ENCODE data around the gene HDAC11. TPM values are rescaled to one million over a fixed set of nuclear protein-coding genes. Genes with fewer than 3 reads are reported as not detected.

Gene HDAC11
- total RNA-seq, 2 donors from 2014 or later = 3.6 to 5.4 TPM

- ATAC-seq (replicated peaks) = no peak
Observed at GRCh38 chr3:13540297-13540995, 60.3 kb downstream of the HDAC11 start.

GRCh38 chr3:13541691-13542090 lies 61.6 kb downstream of the HDAC11 start:
- no peaks in the 10 kb centered on the region for H3K36me3 Mint-ChIP-seq (ENCODE audit: low read depth)
- no peak overlapping the region for H3K27ac Mint-ChIP-seq
- H3K27me3 Mint-ChIP-seq = peaks cover 30% of the 10 kb centered on the region
- ATAC-seq (replicated peaks) = no peak
- no peak overlapping the region for H3K4me3 Mint-ChIP-seq
- peaks cover 21% of the 10 kb centered on the region for H3K4me1 Mint-ChIP-seq
- H3K9me3 Mint-ChIP-seq = peaks cover 4% of the 10 kb centered on the region

More at GRCh38 chr3:13540297-13540995, 60.3 kb downstream of the HDAC11 start:
- Mint-ChIP-seq H3K36me3 (ENCODE audit: low read depth) (no peaks in the 10 kb centered on the region), H3K4me1 (peaks cover 23% of the 10 kb centered on the region), H3K27me3 (peaks cover 31% of the 10 kb centered on the region), H3K9me3 (peaks cover 4% of the 10 kb centered on the region), H3K27ac (no peak overlapping the region), H3K4me3 (no peak overlapping the region)

- H3K4me3 Mint-ChIP-seq = no peak overlapping the region
- peaks cover 28% of the 10 kb centered on the region for H3K27me3 Mint-ChIP-seq
- no peaks in the 10 kb centered on the region for H3K36me3 Mint-ChIP-seq (ENCODE audit: low read depth)
- peaks cover 19% of the 10 kb centered on the region for H3K4me1 Mint-ChIP-seq
- peaks cover 4% of the 10 kb centered on the region for H3K9me3 Mint-ChIP-seq
- no peak overlapping the region for H3K27ac Mint-ChIP-seq
- ATAC-seq (replicated peaks) = no peak
Observed at GRCh38 chr3:13542142-13542541, 62.0 kb downstream of the HDAC11 start.

DNA sequence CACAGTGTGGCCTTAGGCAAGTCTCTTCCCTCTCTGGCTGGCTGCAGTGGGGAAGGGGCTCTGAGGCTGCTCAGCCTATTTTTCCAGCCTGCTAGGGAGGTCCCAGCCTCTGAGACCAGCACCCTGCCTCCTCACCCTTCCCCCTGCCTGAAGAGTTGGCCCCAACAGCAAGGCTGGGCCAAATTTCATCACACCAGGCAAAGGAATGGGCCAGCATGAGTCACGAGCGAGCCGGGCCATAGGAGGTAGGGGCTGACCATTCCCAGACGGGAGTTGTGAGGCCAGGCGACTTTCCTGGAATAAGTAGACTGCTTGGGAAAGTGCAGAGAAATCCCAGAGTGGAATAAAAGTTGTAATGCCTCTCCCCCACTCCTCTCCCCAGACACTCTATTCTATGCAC lies 63.1 kb downstream of the HDAC11 start:
- Mint-ChIP-seq H3K27ac (no peak overlapping the region), H3K4me1 (peaks cover 19% of the 10 kb centered on the region), H3K9me3 (peaks cover 4% of the 10 kb centered on the region), H3K27me3 (peaks cover 35% of the 10 kb centered on the region), H3K4me3 (no peak overlapping the region), H3K36me3 (ENCODE audit: low read depth) (no peaks in the 10 kb centered on the region)
- ATAC-seq (replicated peaks) = no peak

DNA sequence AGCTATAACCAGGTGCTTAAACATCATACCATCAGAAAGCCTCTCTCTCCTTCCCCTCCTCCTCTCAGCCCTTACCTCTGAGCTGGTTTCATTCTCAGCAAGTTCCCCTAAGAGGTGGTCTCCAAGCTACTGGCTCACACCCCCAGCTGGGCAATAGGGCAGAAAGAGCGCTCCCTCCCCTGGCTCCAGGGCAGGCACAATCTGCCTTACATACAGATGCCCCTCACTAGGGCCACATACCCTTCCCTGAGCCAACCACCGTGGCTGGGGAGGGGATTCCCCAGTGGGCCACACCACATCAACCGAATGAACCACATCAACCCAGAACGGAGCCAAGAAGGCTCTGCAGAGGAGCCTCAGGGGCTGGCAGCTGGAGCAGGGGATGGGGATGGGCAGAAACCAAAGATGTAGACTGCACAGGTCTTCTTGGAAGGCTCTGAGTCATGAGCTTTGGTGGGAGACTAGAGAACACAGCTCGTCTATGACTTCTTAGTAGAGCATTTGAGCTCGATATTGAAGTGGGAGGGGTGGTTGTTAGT lies 64.3 kb downstream of the HDAC11 start:
- H3K4me1 Mint-ChIP-seq = peaks cover 19% of the 10 kb centered on the region
- peak; percentile 84 for ATAC-seq (replicated peaks)
- H3K27ac Mint-ChIP-seq = no peak overlapping the region
- H3K4me3 Mint-ChIP-seq = peak overlapping the region; percentile 22
- H3K9me3 Mint-ChIP-seq = peaks cover 4% of the 10 kb centered on the region
- no peaks in the 10 kb centered on the region for H3K36me3 Mint-ChIP-seq (ENCODE audit: low read depth)
- peaks cover 34% of the 10 kb centered on the region for H3K27me3 Mint-ChIP-seq

- H3K9me3 Mint-ChIP-seq = peaks cover 4% of the 10 kb centered on the region
- peak overlapping the region; percentile 22 for H3K4me3 Mint-ChIP-seq
- H3K27ac Mint-ChIP-seq = no peak overlapping the region
- ATAC-seq (replicated peaks) = no peak
- H3K27me3 Mint-ChIP-seq = peaks cover 40% of the 10 kb centered on the region
- peaks cover 25% of the 10 kb centered on the region for H3K4me1 Mint-ChIP-seq
- peaks cover 5% of the 10 kb centered on the region for H3K36me3 Mint-ChIP-seq (ENCODE audit: low read depth)
Observed at GRCh38 chr3:13544951-13545651, 65.0 kb downstream of the HDAC11 start.

GRCh38 chr3:13545952-13546454 lies 65.9 kb downstream of the HDAC11 start:
- peaks cover 25% of the 10 kb centered on the region for H3K4me1 Mint-ChIP-seq
- H3K27ac Mint-ChIP-seq = no peak overlapping the region
- H3K4me3 Mint-ChIP-seq = no peak overlapping the region
- H3K36me3 Mint-ChIP-seq (ENCODE audit: low read depth) = peaks cover 5% of the 10 kb centered on the region
- no peak for ATAC-seq (replicated peaks)
- H3K27me3 Mint-ChIP-seq = peaks cover 37% of the 10 kb centered on the region
- peaks cover under 1% of the 10 kb centered on the region for H3K9me3 Mint-ChIP-seq

DNA sequence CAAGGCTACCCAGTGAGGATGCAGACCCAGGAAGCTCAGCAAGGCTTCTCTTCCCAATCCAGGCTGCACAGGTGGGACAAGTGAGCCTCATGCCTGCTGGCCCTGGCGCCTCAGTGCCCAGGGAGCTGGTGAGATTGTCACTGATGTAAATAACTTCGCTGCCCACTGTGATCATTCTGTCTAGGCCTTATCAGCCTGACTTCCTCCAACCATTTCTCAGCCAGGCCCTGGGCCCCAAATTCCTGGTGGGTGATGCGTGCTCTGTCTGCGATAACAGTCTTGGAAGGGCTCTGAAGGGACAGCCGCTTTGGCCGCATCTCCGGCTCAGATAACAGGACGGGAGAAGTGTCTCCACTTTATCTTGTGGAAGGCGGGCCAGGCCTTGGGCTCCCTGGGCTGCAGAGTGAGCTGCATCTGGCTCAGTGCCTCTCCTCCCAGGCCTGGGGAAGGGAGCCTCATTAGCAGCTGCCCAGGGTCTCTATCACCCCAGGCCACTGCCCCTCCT lies 66.6 kb downstream of the HDAC11 start:
- Mint-ChIP-seq H3K27me3 (peaks cover 37% of the 10 kb centered on the region), H3K27ac (no peak overlapping the region), H3K4me1 (peaks cover 25% of the 10 kb centered on the region), H3K4me3 (no peak overlapping the region), H3K36me3 (ENCODE audit: low read depth) (peaks cover 5% of the 10 kb centered on the region), H3K9me3 (no peaks in the 10 kb centered on the region)
- ATAC-seq (replicated peaks) = no peak

DNA sequence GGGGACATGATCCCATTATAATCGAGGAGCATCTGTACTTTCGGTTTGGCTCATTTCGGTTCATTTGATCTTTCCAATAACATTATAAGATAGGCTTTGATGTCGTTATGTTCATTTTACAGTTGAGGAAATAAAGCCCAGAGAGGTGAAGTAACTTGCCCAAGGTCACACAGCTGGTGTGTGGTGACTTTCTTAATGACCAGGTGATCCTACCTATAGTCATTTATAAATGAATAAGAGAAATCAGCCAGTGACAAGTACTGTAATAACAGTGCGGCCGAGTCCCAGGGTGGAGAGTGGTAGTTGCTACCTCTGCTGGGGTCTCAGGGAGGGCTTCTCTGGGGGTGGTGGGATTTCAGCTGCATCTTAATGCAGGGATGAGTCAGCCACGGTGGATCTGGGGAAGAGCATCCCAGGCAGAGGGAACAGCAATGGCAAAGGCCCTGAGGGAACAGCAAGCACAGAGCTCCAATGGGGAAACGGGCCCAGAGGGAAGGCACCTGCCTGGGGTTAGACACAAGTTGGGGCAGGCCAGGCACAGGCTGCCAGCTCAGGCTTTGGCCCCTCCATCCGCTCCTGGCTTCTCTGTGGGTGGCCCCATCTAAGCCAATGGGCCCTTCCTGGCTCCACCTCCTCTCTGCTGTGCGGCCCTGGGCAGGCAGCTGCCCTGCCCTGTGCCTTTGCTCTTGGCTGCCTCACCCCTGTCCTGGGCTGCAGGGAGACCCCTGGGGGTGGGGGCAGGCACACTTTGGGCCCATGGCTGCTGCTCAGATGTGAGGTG lies 67.7 kb downstream of the HDAC11 start:
- H3K36me3 Mint-ChIP-seq (ENCODE audit: low read depth) = peaks cover 5% of the 10 kb centered on the region
- no peak for ATAC-seq (replicated peaks)
- H3K27me3 Mint-ChIP-seq = peaks cover 40% of the 10 kb centered on the region
- H3K4me1 Mint-ChIP-seq = peaks cover 25% of the 10 kb centered on the region
- H3K27ac Mint-ChIP-seq = no peak overlapping the region
- H3K9me3 Mint-ChIP-seq = no peaks in the 10 kb centered on the region
- H3K4me3 Mint-ChIP-seq = peak overlapping the region; percentile 59

DNA sequence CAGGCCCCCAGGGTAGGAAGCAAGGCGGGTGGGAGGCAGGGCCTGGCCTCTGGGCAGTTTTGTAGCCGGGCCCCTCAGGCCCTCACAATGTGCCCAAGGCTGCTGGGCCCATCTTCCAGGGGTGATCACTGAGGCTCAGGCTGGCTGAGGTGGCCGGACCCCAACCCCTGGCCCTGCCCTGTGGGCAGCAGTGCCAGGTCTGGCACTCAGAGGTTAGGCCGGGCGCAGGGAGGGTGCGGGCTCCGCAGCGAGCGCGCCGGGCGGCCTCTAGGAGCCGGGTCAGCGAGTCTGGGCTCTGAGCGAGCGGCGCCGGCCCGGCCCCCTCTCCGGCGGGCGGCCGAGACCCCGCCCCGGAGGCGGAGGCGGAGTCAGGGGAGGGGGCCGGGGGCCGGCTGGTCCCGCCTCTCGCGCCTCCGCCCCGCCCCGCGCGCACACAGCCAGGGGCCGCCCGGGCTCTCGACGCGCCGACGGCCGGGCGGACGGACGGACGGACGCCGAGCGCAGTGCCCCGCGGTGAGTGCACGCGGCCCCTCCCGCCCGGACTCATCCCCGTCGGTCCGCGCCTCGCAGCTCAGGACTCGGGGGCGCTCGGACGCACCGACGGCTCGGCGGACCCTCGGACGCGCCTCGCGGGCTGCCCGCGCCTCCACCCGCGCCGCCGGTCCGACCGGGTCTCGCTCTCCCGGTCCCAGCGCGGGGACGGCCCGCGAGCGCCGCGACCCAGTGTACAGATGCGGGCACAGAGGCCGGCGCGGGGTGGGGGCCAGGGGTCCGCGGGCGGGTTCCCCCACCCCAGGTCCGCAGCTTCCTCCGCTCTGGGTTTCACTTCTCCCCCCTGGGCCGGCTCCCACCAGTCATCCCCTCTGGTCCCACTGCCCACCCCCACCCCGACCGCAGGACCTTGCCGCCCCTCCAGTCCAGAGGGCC lies 68.9 kb downstream of the HDAC11 start, which contains the start of gene FBLN2:
FBLN2 (plus strand) TSS at position 430 of the 927 bp plus-strand sequence. CDS start 21,231 bp downstream, outside the sequence.
- ATAC-seq (replicated peaks) = no peak
- H3K4me3 Mint-ChIP-seq = peak within 1 kb of the TSS; percentile 60
- peaks cover 45% of the 10 kb centered on the region for H3K27me3 Mint-ChIP-seq
- H3K9me3 Mint-ChIP-seq = no peaks in the 10 kb centered on the region
- H3K27ac Mint-ChIP-seq = no peak within 1 kb of the TSS
- peaks cover 5% of the 10 kb centered on the region for H3K36me3 Mint-ChIP-seq (ENCODE audit: low read depth)
- H3K4me1 Mint-ChIP-seq = peaks cover 21% of the 10 kb centered on the region

DNA sequence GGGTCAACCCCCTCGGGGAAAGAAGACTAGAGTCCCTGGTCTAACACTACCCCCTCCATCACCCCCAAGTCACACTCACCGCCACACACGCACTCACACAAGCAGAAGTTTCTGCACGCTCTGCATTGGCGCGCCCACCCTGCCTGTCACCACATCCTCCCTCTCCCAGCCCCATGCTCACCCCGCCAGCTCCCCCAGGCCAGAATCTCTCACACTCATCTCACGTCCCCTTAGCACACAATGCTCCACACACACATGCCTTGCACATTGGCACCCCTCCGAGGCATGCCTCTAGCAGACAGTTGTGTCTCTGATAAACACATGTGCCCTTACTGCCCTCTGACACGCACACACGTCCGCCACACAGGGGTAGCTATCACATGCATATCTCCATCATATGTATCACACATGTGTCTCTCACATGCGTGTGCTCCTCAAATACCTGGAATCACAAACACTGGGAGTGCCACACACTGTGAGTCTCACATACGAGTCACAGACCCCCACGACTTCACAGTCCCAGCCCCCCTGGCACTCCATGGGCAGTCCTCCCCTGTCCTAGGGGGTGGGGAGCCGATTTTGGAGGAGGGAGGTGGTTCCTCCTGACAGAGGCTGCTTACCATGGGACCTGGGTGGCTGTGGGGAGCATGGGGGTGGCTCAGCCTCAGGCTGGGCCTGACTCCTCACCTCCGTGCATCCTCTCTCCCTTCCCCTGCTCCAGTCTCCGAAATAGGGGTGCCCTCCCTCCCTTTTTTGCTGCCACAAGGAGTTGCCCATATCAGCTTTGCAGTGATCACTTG lies 69.7 kb downstream of the HDAC11 start:
- H3K4me3 Mint-ChIP-seq = peak overlapping the region; percentile 60
- H3K9me3 Mint-ChIP-seq = no peaks in the 10 kb centered on the region
- H3K36me3 Mint-ChIP-seq (ENCODE audit: low read depth) = peaks cover 5% of the 10 kb centered on the region
- no peak for ATAC-seq (replicated peaks)
- H3K27me3 Mint-ChIP-seq = peaks cover 47% of the 10 kb centered on the region
- no peak overlapping the region for H3K27ac Mint-ChIP-seq
- peaks cover 12% of the 10 kb centered on the region for H3K4me1 Mint-ChIP-seq

DNA sequence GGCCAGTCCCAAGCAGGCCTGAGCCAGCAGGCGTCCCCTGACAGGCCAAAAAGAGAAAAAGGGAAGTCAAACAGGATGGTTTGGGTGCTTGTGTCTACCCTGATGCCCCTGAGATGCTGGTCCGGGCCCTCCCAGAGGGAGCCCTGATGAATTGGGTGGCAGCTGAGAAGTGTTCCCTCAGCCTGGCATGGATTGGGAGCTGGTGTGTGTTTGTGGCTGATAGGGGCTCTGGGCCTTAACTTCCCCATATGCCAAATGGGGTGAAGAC lies 70.3 kb downstream of the HDAC11 start:
- H3K36me3 Mint-ChIP-seq (ENCODE audit: low read depth) = peaks cover 5% of the 10 kb centered on the region
- no peak overlapping the region for H3K27ac Mint-ChIP-seq
- H3K4me3 Mint-ChIP-seq = no peak overlapping the region
- ATAC-seq (replicated peaks) = no peak
- H3K27me3 Mint-ChIP-seq = peaks cover 42% of the 10 kb centered on the region
- H3K4me1 Mint-ChIP-seq = peaks cover 7% of the 10 kb centered on the region
- H3K9me3 Mint-ChIP-seq = no peaks in the 10 kb centered on the region
